Osteocyte (in vitro differentiated cells): ENCODE data around the gene EIF4E3. TPM values are rescaled to one million over a fixed set of nuclear protein-coding genes. Genes with fewer than 3 reads are reported as not detected.

Experiments used
- DNase-seq: peaks from one replicate; pipeline ENCODE4 v3.0.0; 2021; ENCODE audit warnings: mixed read lengths; ENCODE audit not compliant: unreplicated experiment; ENCODE audit errors: extremely low spot score
- H3K27ac Mint-ChIP-seq: one replicate; pipeline ENCODE4 v1.8.0; 2021; ENCODE audit warnings: mild to moderate bottlenecking, mixed read lengths; ENCODE audit not compliant: unreplicated experiment
- H3K27me3 Mint-ChIP-seq: one replicate; pipeline ENCODE4 v1.8.0; 2021; ENCODE audit warnings: mixed read lengths; ENCODE audit not compliant: unreplicated experiment
- H3K36me3 Mint-ChIP-seq: one replicate; pipeline ENCODE4 v1.8.0; 2021; ENCODE audit warnings: mixed read lengths; ENCODE audit not compliant: unreplicated experiment
- H3K4me1 Mint-ChIP-seq: one replicate; pipeline ENCODE4 v1.8.0; 2021; ENCODE audit warnings: mixed read lengths; ENCODE audit not compliant: unreplicated experiment
- H3K4me3 Mint-ChIP-seq: one replicate; pipeline ENCODE4 v1.8.0; 2021; ENCODE audit warnings: mild to moderate bottlenecking, moderate library complexity, mixed read lengths; ENCODE audit not compliant: unreplicated experiment
- H3K9me3 Mint-ChIP-seq: one replicate; pipeline ENCODE4 v1.8.0; 2021; ENCODE audit warnings: mixed read lengths; ENCODE audit not compliant: unreplicated experiment
- total RNA-seq: library from RNA; stranded (reverse); gene quantifications from 2 replicates; pipeline ENCODE4 v1.2.1, GENCODE V29; 2021
- TF ChIP-seq, protein P1 (sequence below): fragments of 200-600 bp; sonication (generic); IDR thresholded peaks from 2 replicates; pipeline ENCODE4 v1.5.0; 2021; ENCODE audit warnings: antibody characterized with exemption, mild to moderate bottlenecking, moderate library complexity

Gene EIF4E3
- total RNA-seq, 1 donor from 2014 or later = 7.7 TPM

DNA sequence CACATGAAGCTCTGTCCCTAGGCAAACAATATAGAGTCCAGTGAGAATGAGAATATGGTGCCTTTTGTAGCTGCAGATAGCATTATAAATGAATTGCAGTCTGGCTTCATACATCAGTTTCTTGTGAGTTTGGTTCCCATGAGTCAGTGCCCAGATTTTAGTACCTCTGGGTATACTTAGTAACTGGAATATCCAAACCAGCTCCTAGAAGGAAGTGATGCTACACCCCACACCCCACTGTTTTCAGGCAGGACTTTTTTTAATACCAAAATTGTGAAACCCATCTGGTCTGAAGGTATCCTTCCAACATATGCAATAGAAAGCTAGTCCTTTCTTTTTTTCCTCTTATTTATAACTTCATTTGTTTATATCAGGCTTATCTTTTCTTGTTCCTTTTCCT is 99.5 kb downstream of the EIF4E3 start:
- DNase-seq = no peak
- Mint-ChIP-seq H3K27me3 (peaks cover 9% of the 10 kb centered on the region), H3K4me1 (no peaks in the 10 kb centered on the region), H3K27ac (no peak overlapping the region), H3K36me3 (no peaks in the 10 kb centered on the region), H3K4me3 (no peak overlapping the region), H3K9me3 (peaks cover 3% of the 10 kb centered on the region)
- TF ChIP-seq, protein P1, sequence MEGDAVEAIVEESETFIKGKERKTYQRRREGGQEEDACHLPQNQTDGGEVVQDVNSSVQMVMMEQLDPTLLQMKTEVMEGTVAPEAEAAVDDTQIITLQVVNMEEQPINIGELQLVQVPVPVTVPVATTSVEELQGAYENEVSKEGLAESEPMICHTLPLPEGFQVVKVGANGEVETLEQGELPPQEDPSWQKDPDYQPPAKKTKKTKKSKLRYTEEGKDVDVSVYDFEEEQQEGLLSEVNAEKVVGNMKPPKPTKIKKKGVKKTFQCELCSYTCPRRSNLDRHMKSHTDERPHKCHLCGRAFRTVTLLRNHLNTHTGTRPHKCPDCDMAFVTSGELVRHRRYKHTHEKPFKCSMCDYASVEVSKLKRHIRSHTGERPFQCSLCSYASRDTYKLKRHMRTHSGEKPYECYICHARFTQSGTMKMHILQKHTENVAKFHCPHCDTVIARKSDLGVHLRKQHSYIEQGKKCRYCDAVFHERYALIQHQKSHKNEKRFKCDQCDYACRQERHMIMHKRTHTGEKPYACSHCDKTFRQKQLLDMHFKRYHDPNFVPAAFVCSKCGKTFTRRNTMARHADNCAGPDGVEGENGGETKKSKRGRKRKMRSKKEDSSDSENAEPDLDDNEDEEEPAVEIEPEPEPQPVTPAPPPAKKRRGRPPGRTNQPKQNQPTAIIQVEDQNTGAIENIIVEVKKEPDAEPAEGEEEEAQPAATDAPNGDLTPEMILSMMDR = no peak

Other genes with a start within 250 kb of the EIF4E3 start
- gene FOXP1, start 141.7 kb downstream of the EIF4E3 start, total RNA-seq = 195 and 198 TPM in 2 replicates
- gene GPR27, start 28.5 kb upstream of the EIF4E3 start, total RNA-seq = 0.63 and 0.94 TPM in 2 replicates
- not detected in 2 replicates for gene PROK2, start 59.7 kb upstream of the EIF4E3 start, total RNA-seq